Measurements from ENCODE around the gene EXOC3L4. TPM values are rescaled to one million over a fixed set of nuclear protein-coding genes. Genes with fewer than 3 reads are reported as not detected.
A peak's percentile ranks its signal among the peaks of the same experiment; 100 is the strongest.

The EXOC3L4 gene
- total RNA-seq, 1 donor from 2014 or later: not detected

- no peaks in the 10 kb centered on the region for H3K4me1 ChIP-seq
- no peaks in the 10 kb centered on the region for H3K79me2 ChIP-seq (ENCODE audit: low read depth)
- H3K27ac ChIP-seq: no peak overlapping the region
- H3K4me2 ChIP-seq: no peak overlapping the region
- TF ChIP-seq, protein P1, sequence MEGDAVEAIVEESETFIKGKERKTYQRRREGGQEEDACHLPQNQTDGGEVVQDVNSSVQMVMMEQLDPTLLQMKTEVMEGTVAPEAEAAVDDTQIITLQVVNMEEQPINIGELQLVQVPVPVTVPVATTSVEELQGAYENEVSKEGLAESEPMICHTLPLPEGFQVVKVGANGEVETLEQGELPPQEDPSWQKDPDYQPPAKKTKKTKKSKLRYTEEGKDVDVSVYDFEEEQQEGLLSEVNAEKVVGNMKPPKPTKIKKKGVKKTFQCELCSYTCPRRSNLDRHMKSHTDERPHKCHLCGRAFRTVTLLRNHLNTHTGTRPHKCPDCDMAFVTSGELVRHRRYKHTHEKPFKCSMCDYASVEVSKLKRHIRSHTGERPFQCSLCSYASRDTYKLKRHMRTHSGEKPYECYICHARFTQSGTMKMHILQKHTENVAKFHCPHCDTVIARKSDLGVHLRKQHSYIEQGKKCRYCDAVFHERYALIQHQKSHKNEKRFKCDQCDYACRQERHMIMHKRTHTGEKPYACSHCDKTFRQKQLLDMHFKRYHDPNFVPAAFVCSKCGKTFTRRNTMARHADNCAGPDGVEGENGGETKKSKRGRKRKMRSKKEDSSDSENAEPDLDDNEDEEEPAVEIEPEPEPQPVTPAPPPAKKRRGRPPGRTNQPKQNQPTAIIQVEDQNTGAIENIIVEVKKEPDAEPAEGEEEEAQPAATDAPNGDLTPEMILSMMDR (IDR thresholded peaks at IDR 0.05): no peak
- TF ChIP-seq EZH2phosphoT487 (IDR thresholded peaks at IDR 0.05) (no peak), EZH2 (IDR thresholded peaks at IDR 0.05) (no peak)
- H3K27me3 ChIP-seq: peaks cover 45% of the 10 kb centered on the region
- no peak overlapping the region for H3K9ac ChIP-seq
- H3K27me3 Mint-ChIP-seq (ENCODE audit: insufficient read depth, low read depth): peaks cover 18% of the 10 kb centered on the region
- peaks cover 12% of the 10 kb centered on the region for H3K4me1 Mint-ChIP-seq
- no peaks in the 10 kb centered on the region for H4K20me1 ChIP-seq (ENCODE audit: low read depth)
- no peaks in the 10 kb centered on the region for H3K36me3 Mint-ChIP-seq
- no peaks in the 10 kb centered on the region for H3K9me3 Mint-ChIP-seq
- H3F3A ChIP-seq (ENCODE audit: low read depth): peaks cover 4% of the 10 kb centered on the region
- H3K4me3 ChIP-seq: no peak overlapping the region
- no peak for DNase-seq (ENCODE audit: low spot score)
- no peak overlapping the region for H2AFZ ChIP-seq (replicated peaks)
- H3K36me3 ChIP-seq: no peaks in the 10 kb centered on the region
- H3K4me3 Mint-ChIP-seq: no peak overlapping the region
- peak overlapping the region; percentile 50 for H3K27ac Mint-ChIP-seq
- no peaks in the 10 kb centered on the region for H3K9me3 ChIP-seq (ENCODE audit: low read depth)
These were observed 5.6 kb upstream of the EXOC3L4 start for GRCh38 chr14:103088921-103089320.

- Histone ChIP-seq H3F3A (ENCODE audit: low read depth) (peaks cover 4% of the 10 kb centered on the region), H3K9ac (no peak overlapping the region), H3K4me3 (no peak overlapping the region), H3K27ac (no peak overlapping the region), H2AFZ (replicated peaks) (no peak overlapping the region), H3K79me2 (ENCODE audit: low read depth) (no peaks in the 10 kb centered on the region), H3K4me2 (no peak overlapping the region), H3K36me3 (no peaks in the 10 kb centered on the region), H4K20me1 (ENCODE audit: low read depth) (no peaks in the 10 kb centered on the region), H3K27me3 (peaks cover 38% of the 10 kb centered on the region), H3K9me3 (ENCODE audit: low read depth) (no peaks in the 10 kb centered on the region), H3K4me1 (no peaks in the 10 kb centered on the region)
- Mint-ChIP-seq H3K4me1 (peaks cover 12% of the 10 kb centered on the region), H3K36me3 (no peaks in the 10 kb centered on the region), H3K27me3 (ENCODE audit: insufficient read depth, low read depth) (peaks cover 16% of the 10 kb centered on the region), H3K4me3 (no peak overlapping the region), H3K9me3 (no peaks in the 10 kb centered on the region), H3K27ac (no peak overlapping the region)
- TF ChIP-seq, protein P1 (IDR thresholded peaks at IDR 0.05): no peak
- no peak for TF ChIP-seq EZH2phosphoT487 (IDR thresholded peaks at IDR 0.05)
- TF ChIP-seq EZH2 (IDR thresholded peaks at IDR 0.05): no peak
- DNase-seq (ENCODE audit: low spot score): no peak
These were observed 4.9 kb upstream of the EXOC3L4 start for GRCh38 chr14:103089386-103090335.

DNA sequence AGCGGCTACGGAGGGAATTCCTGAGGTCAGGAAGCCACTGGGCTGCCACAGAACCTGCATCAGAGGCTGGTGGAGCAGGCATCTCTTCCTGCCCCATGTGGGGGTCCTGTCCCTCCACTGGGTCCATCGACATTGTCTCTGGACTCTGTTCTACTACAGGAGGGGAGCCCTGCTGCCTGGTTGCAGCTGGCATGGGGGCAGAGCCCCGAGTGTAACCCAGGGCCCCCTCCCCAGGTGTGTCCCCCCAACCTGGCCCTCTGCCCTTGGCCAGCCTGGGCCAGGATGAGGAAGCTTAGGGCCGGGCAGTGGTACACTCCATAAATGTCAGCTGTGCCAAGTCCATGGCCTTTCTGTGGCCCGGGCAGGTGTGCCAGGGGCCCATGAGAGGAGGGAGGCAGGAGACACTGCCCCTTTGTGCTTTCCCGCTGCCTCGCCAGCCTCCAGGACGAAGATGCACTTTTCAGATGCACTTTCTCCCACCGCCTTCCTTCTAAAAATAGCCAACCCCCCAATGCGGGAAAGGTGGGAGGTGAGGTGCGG is 4.0 kb upstream of the EXOC3L4 start:
- no peak overlapping the region for H2AFZ ChIP-seq (replicated peaks)
- peaks cover 12% of the 10 kb centered on the region for H3K4me1 Mint-ChIP-seq
- H3K9me3 Mint-ChIP-seq: no peaks in the 10 kb centered on the region
- no peaks in the 10 kb centered on the region for H3K79me2 ChIP-seq (ENCODE audit: low read depth)
- no peak overlapping the region for H3K9ac ChIP-seq
- H3K9me3 ChIP-seq (ENCODE audit: low read depth): no peaks in the 10 kb centered on the region
- TF ChIP-seq, protein P1 (IDR thresholded peaks at IDR 0.05): no peak
- TF ChIP-seq EZH2 (IDR thresholded peaks at IDR 0.05) (no peak), EZH2phosphoT487 (IDR thresholded peaks at IDR 0.05) (no peak)
- no peak overlapping the region for H3K4me2 ChIP-seq
- no peak for DNase-seq (ENCODE audit: low spot score)
- no peak overlapping the region for H3K27ac ChIP-seq
- peaks cover 4% of the 10 kb centered on the region for H3F3A ChIP-seq (ENCODE audit: low read depth)
- H3K4me3 ChIP-seq: no peak overlapping the region
- no peaks in the 10 kb centered on the region for H3K4me1 ChIP-seq
- H3K36me3 Mint-ChIP-seq: no peaks in the 10 kb centered on the region
- no peak overlapping the region for H3K27ac Mint-ChIP-seq
- H3K4me3 Mint-ChIP-seq: peak overlapping the region; percentile 27
- H3K27me3 Mint-ChIP-seq (ENCODE audit: insufficient read depth, low read depth): peaks cover 14% of the 10 kb centered on the region
- no peaks in the 10 kb centered on the region for H4K20me1 ChIP-seq (ENCODE audit: low read depth)
- H3K36me3 ChIP-seq: no peaks in the 10 kb centered on the region
- peaks cover 29% of the 10 kb centered on the region for H3K27me3 ChIP-seq
